ENCODE data around the gene MIAT.
A peak's percentile ranks its signal among the peaks of the same experiment; 100 is the strongest.

Gene MIAT

DNA sequence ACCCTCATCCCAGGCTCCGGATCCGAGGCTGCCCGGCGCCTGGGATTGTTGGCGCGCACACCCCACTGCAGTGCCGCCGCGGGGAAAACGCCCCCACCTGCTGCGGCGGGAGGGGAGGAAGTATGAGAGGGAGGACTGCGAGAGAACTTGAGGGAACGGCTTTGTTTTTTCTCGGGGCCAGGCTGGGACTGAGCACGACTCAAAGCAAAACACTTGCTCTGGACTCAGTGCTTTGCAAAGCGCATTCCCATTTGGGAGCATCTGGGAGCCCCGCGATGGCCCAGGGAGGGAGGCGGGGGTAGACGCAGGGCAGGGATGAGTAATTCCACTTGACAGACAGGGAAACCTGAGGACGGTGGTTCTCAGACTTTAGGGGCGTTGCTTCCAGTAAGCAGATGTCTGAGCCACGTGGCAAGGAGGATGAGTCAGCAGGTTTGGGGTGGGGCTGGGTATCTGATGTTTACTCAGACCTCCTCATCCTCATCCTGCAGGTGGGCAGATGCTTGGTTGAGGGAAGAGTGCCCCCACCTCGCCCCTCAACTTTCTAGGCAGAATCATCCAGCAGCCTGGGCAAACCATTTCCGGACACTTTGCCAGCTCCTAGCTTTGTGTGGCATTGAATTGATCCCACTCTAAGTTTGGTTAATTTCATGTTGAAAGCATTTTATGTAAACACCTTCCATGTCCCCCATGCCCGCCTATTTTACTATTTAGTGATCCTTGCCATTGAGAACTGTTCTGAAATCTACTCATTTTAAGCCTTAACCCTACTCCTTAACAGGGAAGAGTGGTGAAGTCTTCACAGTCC is 1.5 kb downstream of the MIAT start:
- peak overlapping the region; percentile 37 to 45 for H3K4me3 ChIP-seq (ENCODE audit: low read depth in 1 of 2, low read length in 2 of 2)
- H3K27ac ChIP-seq (ENCODE audit: low read length): no peak overlapping the region
- no peaks in the 10 kb centered on the region for H3K9me3 ChIP-seq (ENCODE audit: control insufficient read depth in 1 of 2, low read length in 2 of 2)
- peaks cover 3 to 20% of the 10 kb centered on the region in 2 donors for H3K4me1 ChIP-seq (ENCODE audit: control insufficient read depth in 1 of 2, insufficient read depth in 2 of 2, low read length in 2 of 2)
- peaks cover 20% of the 10 kb centered on the region for H3K27me3 ChIP-seq (ENCODE audit: low read depth, low read length)
- no peaks in the 10 kb centered on the region for H3K36me3 ChIP-seq (ENCODE audit: control insufficient read depth in 1 of 2, insufficient read depth in 2 of 2, low read length in 2 of 2)

DNA sequence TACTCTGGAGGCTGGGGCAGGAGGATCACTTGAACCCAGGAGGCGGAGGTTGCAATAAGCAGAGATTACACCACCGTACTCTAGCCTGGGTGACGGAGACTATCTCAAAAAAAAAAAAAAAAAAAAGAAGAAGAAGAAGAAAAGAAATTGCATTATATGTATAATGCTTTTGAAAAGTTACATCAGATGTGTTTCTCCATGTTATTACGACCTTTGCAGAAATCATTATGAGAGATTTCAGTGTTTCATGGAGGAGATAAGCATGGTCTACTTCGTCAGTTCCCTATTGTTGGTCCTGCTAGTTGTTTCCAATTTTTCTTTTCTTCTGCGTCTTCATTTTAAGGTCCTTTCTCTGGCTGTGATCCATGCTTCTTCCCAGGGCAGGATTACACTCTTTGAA is 3.0 kb downstream of the MIAT start:
- Histone ChIP-seq H3K9me3 (ENCODE audit: control insufficient read depth in 1 of 2, low read length in 2 of 2) (no peaks in the 10 kb centered on the region), H3K36me3 (ENCODE audit: control insufficient read depth in 1 of 2, insufficient read depth in 2 of 2, low read length in 2 of 2) (no peaks in the 10 kb centered on the region), H3K4me3 (ENCODE audit: low read depth in 1 of 2, low read length in 2 of 2) (no peak overlapping the region), H3K4me1 (ENCODE audit: control insufficient read depth in 1 of 2, insufficient read depth in 2 of 2, low read length in 2 of 2) (peaks cover 3 to 20% of the 10 kb centered on the region in 2 donors), H3K27me3 (ENCODE audit: low read depth, low read length) (peaks cover 20% of the 10 kb centered on the region), H3K27ac (ENCODE audit: low read length) (no peak overlapping the region)

DNA sequence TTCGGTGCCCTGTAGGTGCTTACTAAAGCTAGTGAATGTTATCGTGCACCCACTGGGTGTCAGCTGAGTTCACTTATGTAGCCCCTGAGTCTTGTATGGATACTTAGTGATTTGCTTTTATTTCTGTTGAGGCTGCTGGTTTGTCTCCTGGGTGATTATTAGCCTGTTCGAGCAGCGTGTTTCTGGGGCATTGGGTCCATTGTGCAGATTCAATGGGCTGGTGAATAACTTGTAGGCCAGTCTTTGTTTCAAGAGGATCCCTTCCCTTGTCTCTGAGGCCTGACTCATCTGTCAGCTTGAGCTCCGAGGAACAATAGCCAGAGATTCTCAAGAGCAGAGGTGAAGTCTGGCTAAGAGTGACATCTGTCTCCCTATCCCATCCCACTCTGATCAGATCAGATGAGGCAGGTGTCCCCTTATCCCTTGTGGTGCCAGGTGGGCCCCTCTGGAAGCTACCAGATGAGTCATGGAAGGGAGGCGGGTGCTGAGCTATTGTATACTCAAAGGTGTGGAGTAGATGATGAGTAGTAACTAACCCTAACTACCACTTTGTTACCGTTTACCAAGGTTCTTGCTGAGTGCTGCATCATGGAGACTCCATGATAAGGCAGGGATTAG is 3.7 kb downstream of the MIAT start:
- Histone ChIP-seq H3K36me3 (ENCODE audit: control insufficient read depth in 1 of 2, insufficient read depth in 2 of 2, low read length in 2 of 2) (no peaks in the 10 kb centered on the region), H3K4me3 (ENCODE audit: low read depth in 1 of 2, low read length in 2 of 2) (no peak overlapping the region), H3K27ac (ENCODE audit: low read length) (no peak overlapping the region), H3K4me1 (ENCODE audit: control insufficient read depth in 1 of 2, insufficient read depth in 2 of 2, low read length in 2 of 2) (peaks cover 3 to 20% of the 10 kb centered on the region in 2 donors), H3K27me3 (ENCODE audit: low read depth, low read length) (peaks cover 20% of the 10 kb centered on the region), H3K9me3 (ENCODE audit: control insufficient read depth in 1 of 2, low read length in 2 of 2) (no peaks in the 10 kb centered on the region)

DNA sequence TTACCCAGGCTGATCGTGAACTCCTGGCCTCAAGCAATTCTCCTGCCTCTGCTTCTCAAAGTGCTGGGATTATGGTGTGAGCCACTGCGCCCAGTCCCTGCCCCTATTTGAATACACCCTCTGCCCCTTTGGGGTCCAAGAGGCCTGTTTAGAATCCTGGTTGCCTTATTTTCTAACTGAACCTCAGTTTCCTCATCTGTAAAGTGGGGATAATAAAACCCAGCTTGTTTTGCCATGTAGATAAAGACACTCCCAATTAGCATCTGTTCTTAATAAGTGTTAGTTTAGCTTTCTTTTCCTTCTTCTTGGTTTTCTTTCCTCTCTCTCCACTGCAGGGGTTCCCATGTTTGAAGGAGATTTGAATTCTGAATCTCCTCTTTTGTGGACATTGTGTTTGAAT is 4.8 kb downstream of the MIAT start:
- H3K27me3 ChIP-seq (ENCODE audit: low read depth, low read length): peaks cover 20% of the 10 kb centered on the region
- no peaks in the 10 kb centered on the region for H3K36me3 ChIP-seq (ENCODE audit: control insufficient read depth in 1 of 2, insufficient read depth in 2 of 2, low read length in 2 of 2)
- no peaks in the 10 kb centered on the region for H3K9me3 ChIP-seq (ENCODE audit: control insufficient read depth in 1 of 2, low read length in 2 of 2)
- H3K27ac ChIP-seq (ENCODE audit: low read length): no peak overlapping the region
- H3K4me1 ChIP-seq (ENCODE audit: control insufficient read depth in 1 of 2, insufficient read depth in 2 of 2, low read length in 2 of 2): peaks cover 3 to 17% of the 10 kb centered on the region in 2 donors
- H3K4me3 ChIP-seq (ENCODE audit: low read depth in 1 of 2, low read length in 2 of 2): no peak overlapping the region

DNA sequence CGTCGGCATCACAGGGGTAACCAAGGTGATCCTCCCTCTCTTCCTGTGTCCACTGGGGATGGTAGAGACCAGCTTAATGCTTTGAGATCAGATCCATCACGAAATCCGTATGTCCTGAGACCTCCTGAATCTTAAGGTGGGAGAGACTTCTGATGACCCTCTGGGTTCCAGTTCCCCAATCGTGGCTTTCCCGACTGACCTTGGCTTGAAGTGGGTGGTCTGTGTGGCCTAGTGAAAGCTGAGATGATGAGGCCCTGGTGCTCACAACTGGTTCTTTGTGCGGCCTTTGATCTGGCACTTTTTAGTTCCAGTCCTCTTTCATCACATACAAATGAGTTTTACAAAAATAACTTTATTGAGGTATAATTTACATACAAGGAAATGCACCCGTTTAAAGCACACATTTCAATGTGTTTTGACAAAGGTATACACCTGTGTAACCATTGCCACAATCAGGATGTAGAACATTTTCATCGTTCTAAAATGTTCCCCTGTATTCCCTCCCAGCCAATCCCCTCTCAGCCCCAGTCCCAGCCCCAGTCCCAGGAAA is 6.1 kb downstream of the MIAT start:
- Histone ChIP-seq H3K36me3 (ENCODE audit: control insufficient read depth in 1 of 2, insufficient read depth in 2 of 2, low read length in 2 of 2) (no peaks in the 10 kb centered on the region), H3K27me3 (ENCODE audit: low read depth, low read length) (peaks cover 8% of the 10 kb centered on the region), H3K4me3 (ENCODE audit: low read depth in 1 of 2, low read length in 2 of 2) (no peak overlapping the region), H3K27ac (ENCODE audit: low read length) (no peak overlapping the region), H3K4me1 (ENCODE audit: control insufficient read depth in 1 of 2, insufficient read depth in 2 of 2, low read length in 2 of 2) (peaks cover 3 to 4% of the 10 kb centered on the region in 2 donors), H3K9me3 (ENCODE audit: control insufficient read depth in 1 of 2, low read length in 2 of 2) (no peaks in the 10 kb centered on the region)

DNA sequence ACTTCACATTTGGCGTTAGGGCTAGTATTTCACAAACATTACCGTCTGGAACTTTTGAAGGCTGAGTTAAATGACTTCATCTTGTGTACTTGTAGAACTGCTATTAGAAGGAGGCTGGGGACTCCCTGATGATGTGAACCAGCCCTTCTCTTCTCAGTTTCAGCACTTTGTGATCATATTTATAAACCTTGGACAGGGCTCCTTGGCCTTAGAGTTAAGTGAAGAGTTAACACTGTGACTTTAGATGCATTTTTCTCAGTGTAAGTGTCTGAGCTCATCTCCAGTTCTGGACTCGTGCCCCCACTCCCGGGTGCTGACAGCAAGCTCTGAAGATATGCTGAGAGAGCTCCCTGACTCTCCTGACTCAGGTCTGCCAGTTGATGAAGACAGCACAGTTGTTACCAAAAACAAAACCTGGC is 8.4 kb downstream of the MIAT start:
- no peaks in the 10 kb centered on the region for H3K36me3 ChIP-seq (ENCODE audit: control insufficient read depth in 1 of 2, insufficient read depth in 2 of 2, low read length in 2 of 2)
- no peaks in the 10 kb centered on the region for H3K9me3 ChIP-seq (ENCODE audit: control insufficient read depth in 1 of 2, low read length in 2 of 2)
- H3K4me1 ChIP-seq (ENCODE audit: control insufficient read depth in 1 of 2, insufficient read depth in 2 of 2, low read length in 2 of 2): no peaks in the 10 kb centered on the region
- no peak overlapping the region for H3K4me3 ChIP-seq (ENCODE audit: low read depth in 1 of 2, low read length in 2 of 2)
- no peak overlapping the region for H3K27ac ChIP-seq (ENCODE audit: low read length)
- H3K27me3 ChIP-seq (ENCODE audit: low read depth, low read length): no peaks in the 10 kb centered on the region

DNA sequence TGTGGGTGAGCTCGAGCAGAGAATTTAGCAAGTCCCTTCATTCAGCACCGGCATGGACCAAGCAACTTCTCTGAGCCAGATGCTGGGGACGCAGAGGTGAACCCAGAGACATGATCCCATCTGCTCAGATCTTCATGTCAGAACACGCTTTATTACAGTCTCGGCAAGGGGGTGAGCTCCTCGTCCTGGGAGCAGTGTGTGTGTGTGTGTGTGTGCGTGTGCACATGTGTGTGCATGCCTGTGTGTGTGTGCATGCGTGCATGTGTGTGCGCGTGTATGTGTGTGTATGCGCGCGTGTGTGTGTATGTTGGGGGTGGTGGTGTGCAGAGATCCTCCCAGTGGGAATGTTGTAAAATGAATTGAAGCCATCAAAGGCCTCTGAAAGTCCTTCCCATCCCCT is 9.8 kb downstream of the MIAT start:
- Histone ChIP-seq H3K4me3 (ENCODE audit: low read depth in 1 of 2, low read length in 2 of 2) (no peak overlapping the region), H3K4me1 (ENCODE audit: control insufficient read depth in 1 of 2, insufficient read depth in 2 of 2, low read length in 2 of 2) (peaks cover 0 to 6% of the 10 kb centered on the region in 2 donors), H3K9me3 (ENCODE audit: control insufficient read depth in 1 of 2, low read length in 2 of 2) (no peaks in the 10 kb centered on the region), H3K27ac (ENCODE audit: low read length) (no peak overlapping the region), H3K36me3 (ENCODE audit: control insufficient read depth in 1 of 2, insufficient read depth in 2 of 2, low read length in 2 of 2) (no peaks in the 10 kb centered on the region), H3K27me3 (ENCODE audit: low read depth, low read length) (no peaks in the 10 kb centered on the region)

DNA sequence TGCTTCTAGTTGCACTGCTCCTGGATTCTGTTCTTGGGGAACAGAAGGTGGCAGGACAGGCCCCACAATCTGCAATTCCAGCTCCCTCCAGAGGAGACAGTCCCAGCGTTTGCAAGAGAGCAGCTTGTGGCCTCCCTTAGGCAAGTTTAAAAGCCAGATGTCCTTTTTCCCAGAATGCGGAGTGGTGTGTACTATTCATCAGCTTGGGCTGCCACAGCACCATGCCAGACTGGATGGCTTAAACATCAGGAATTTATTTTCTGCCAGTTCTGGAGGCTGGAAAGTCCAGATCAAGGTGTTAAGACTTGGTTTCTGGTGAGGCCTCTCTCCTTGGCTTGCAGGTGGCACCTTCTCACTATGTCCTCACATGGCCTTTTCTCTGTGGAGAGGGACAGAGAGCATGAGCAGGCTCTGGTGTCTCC is 11.7 kb downstream of the MIAT start:
- H3K27ac ChIP-seq (ENCODE audit: low read length): no peak overlapping the region
- H3K4me1 ChIP-seq (ENCODE audit: control insufficient read depth in 1 of 2, insufficient read depth in 2 of 2, low read length in 2 of 2): peaks cover 7 to 18% of the 10 kb centered on the region in 2 donors
- no peak overlapping the region for H3K4me3 ChIP-seq (ENCODE audit: low read depth in 1 of 2, low read length in 2 of 2)
- peaks cover 0 to 7% of the 10 kb centered on the region in 2 donors for H3K36me3 ChIP-seq (ENCODE audit: control insufficient read depth in 1 of 2, insufficient read depth in 2 of 2, low read length in 2 of 2)
- H3K9me3 ChIP-seq (ENCODE audit: control insufficient read depth in 1 of 2, low read length in 2 of 2): no peaks in the 10 kb centered on the region
- no peaks in the 10 kb centered on the region for H3K27me3 ChIP-seq (ENCODE audit: low read depth, low read length)

DNA sequence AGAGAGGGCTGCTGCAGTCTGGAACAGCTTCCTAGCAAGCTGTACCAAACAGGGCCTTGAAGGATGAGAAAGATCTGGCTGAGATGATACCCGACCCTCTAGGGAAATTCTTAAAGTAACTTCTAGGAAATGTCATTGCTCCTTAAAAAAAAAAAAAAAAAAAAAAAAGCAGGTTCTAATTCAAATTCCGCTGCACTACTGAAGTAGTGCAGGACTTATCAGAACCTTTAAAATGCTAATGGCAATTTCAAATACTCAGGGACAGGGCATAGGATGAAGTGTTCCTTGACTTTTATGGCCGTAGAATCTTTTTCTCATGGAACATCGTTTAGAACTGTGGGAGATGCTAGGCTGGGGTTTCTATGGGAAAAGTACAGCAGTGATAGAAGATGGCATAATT is 13.1 kb downstream of the MIAT start:
- Histone ChIP-seq H3K4me3 (ENCODE audit: low read depth in 1 of 2, low read length in 2 of 2) (no peak overlapping the region), H3K36me3 (ENCODE audit: control insufficient read depth in 1 of 2, insufficient read depth in 2 of 2, low read length in 2 of 2) (peaks cover 0 to 7% of the 10 kb centered on the region in 2 donors), H3K4me1 (ENCODE audit: control insufficient read depth in 1 of 2, insufficient read depth in 2 of 2, low read length in 2 of 2) (peaks cover 7 to 30% of the 10 kb centered on the region in 2 donors), H3K27ac (ENCODE audit: low read length) (no peak overlapping the region), H3K9me3 (ENCODE audit: control insufficient read depth in 1 of 2, low read length in 2 of 2) (no peaks in the 10 kb centered on the region), H3K27me3 (ENCODE audit: low read depth, low read length) (no peaks in the 10 kb centered on the region)

DNA sequence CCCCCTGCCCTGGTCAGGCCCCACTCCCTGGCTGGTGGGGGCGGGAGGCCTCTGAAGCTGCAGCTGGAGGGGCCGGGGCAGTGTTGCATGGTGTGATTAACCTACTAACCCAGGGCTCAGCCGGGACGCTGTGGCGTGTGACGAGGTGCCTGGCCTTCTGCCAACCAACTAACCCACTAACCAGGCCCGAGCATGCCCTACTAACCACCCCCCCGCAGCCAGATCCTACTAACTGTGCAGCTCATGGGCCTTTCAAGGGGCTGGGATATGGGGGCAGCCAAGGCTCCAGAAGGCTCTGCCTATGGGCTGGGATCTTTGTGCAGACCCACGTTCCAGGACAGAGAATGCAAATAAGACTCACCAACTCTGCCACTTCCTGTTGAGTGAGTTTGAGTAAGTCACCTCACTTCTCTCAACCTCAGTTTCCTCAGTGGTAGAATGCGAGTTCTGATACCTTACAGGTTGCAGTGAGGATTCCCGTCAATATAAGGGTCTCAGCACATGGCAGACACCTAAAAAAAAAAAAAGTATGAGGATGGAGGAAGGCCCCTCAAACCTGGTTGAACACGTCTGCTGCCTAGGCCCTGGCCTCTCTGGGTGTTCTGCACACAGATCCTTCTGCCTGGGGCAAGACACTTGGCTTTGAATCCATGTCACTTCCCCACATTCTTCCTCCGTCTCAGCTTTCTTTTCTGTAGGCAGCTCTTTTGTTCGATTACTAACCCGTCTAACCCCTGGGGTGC is 14.1 kb downstream of the MIAT start:
- Histone ChIP-seq H3K9me3 (ENCODE audit: control insufficient read depth in 1 of 2, low read length in 2 of 2) (no peaks in the 10 kb centered on the region), H3K36me3 (ENCODE audit: control insufficient read depth in 1 of 2, insufficient read depth in 2 of 2, low read length in 2 of 2) (peaks cover 0 to 7% of the 10 kb centered on the region in 2 donors), H3K27me3 (ENCODE audit: low read depth, low read length) (no peaks in the 10 kb centered on the region), H3K27ac (ENCODE audit: low read length) (peak overlapping the region; percentile 98), H3K4me1 (ENCODE audit: control insufficient read depth in 1 of 2, insufficient read depth in 2 of 2, low read length in 2 of 2) (peaks cover 7 to 30% of the 10 kb centered on the region in 2 donors), H3K4me3 (ENCODE audit: low read depth in 1 of 2, low read length in 2 of 2) (peak overlapping the region in 1 of 2 donors; percentile 90)

DNA sequence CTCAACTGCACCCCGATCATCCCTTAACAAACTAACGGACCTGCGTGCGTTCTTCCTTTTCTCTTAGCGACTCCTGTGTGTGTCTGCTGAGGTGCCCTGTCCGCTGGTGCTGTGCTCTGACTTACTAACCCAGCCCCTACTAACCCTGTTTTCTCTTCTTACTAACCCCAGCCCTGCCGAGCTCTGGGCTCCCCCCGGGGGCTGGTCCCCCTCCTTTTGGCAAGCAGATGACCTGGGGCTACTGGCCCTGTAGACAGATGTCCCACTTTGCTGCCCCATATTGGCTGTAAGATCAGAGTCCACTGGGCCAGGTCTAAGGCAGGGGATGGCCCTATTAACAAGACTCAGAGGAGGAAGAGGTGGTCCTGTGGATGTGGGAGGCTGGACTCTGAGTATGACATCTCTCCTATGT is 14.7 kb downstream of the MIAT start:
- Histone ChIP-seq H3K36me3 (ENCODE audit: control insufficient read depth in 1 of 2, insufficient read depth in 2 of 2, low read length in 2 of 2) (peaks cover 0 to 7% of the 10 kb centered on the region in 2 donors), H3K4me1 (ENCODE audit: control insufficient read depth in 1 of 2, insufficient read depth in 2 of 2, low read length in 2 of 2) (peaks cover 7 to 30% of the 10 kb centered on the region in 2 donors), H3K9me3 (ENCODE audit: control insufficient read depth in 1 of 2, low read length in 2 of 2) (no peaks in the 10 kb centered on the region), H3K27me3 (ENCODE audit: low read depth, low read length) (no peaks in the 10 kb centered on the region), H3K27ac (ENCODE audit: low read length) (peak overlapping the region; percentile 98), H3K4me3 (ENCODE audit: low read depth in 1 of 2, low read length in 2 of 2) (peak overlapping the region; percentile 73 to 90)
